ENCODE measurements around the gene ZNF789.

DNA sequence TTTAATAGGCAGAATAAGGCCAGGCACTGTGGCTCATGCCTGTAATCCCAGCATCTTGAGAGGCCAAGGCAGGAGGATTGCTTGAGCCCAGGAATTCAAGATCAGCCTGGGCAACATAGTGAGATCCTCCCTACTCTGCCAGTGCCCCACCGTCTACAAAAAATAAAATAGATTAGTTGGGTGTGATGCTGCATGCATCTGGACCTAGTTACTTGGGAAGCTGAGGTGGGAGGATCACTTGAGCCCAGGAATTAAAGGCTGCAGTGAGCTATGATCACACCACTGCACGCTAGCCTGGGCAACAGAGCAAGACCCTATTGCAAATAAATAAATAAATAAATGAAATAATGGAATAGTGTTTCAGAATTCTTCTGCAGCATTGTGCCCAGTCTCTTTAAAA lies 63.0 kb downstream of the ZNF789 start:
- no peak for TF ChIP-seq POLR2AphosphoS5 (IDR thresholded peaks at IDR 0.05; ENCODE audit: low read depth, low read length)
- TF ChIP-seq, protein P1, sequence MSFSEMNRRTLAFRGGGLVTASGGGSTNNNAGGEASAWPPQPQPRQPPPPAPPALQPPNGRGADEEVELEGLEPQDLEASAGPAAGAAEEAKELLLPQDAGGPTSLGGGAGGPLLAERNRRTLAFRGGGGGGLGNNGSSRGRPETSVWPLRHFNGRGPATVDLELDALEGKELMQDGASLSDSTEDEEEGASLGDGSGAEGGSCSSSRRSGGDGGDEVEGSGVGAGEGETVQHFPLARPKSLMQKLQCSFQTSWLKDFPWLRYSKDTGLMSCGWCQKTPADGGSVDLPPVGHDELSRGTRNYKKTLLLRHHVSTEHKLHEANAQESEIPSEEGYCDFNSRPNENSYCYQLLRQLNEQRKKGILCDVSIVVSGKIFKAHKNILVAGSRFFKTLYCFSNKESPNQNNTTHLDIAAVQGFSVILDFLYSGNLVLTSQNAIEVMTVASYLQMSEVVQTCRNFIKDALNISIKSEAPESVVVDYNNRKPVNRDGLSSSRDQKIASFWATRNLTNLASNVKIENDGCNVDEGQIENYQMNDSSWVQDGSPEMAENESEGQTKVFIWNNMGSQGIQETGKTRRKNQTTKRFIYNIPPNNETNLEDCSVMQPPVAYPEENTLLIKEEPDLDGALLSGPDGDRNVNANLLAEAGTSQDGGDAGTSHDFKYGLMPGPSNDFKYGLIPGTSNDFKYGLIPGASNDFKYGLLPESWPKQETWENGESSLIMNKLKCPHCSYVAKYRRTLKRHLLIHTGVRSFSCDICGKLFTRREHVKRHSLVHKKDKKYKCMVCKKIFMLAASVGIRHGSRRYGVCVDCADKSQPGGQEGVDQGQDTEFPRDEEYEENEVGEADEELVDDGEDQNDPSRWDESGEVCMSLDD (CRISPR knock-in tag; IDR thresholded peaks at IDR 0.05; ENCODE audit: borderline replicate concordance), result no peak
- TF ChIP-seq CHD2 (IDR thresholded peaks at IDR 0.05; ENCODE audit: low read depth, low read length), result no peak
- no peak for TF ChIP-seq EZH2 (conservative IDR thresholded peaks at IDR 0.05; ENCODE audit: low read depth, low read length)
- TF ChIP-seq POGZ (CRISPR knock-in tag; IDR thresholded peaks at IDR 0.05), result no peak
- TF ChIP-seq, protein P2, sequence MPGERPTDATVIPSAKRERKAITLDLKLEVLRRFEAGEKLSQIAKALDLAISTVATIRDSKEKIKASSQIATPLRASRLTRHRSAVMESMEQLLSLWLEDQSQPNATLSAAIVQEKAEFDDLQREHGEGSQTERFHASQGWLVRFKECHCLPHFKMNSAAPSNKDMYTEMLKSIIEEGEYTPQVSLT (CRISPR knock-in tag; IDR thresholded peaks at IDR 0.05; ENCODE audit: borderline replicate concordance, low read depth), result no peak
- no peak for TF ChIP-seq U2AF2 (IDR thresholded peaks at IDR 0.05; ENCODE audit: low read depth, low read length)
- TF ChIP-seq, protein P3, sequence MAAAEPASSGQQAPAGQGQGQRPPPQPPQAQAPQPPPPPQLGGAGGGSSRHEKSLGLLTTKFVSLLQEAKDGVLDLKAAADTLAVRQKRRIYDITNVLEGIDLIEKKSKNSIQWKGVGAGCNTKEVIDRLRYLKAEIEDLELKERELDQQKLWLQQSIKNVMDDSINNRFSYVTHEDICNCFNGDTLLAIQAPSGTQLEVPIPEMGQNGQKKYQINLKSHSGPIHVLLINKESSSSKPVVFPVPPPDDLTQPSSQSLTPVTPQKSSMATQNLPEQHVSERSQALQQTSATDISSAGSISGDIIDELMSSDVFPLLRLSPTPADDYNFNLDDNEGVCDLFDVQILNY (CRISPR knock-in tag; conservative IDR thresholded peaks at IDR 0.05), result no peak
- no peak for TF ChIP-seq NR2C2 (CRISPR knock-in tag; IDR thresholded peaks at IDR 0.05; ENCODE audit: borderline replicate concordance)
- no peak for TF ChIP-seq ZNF878 (CRISPR knock-in tag; IDR thresholded peaks at IDR 0.05)
- TF ChIP-seq, protein P4, sequence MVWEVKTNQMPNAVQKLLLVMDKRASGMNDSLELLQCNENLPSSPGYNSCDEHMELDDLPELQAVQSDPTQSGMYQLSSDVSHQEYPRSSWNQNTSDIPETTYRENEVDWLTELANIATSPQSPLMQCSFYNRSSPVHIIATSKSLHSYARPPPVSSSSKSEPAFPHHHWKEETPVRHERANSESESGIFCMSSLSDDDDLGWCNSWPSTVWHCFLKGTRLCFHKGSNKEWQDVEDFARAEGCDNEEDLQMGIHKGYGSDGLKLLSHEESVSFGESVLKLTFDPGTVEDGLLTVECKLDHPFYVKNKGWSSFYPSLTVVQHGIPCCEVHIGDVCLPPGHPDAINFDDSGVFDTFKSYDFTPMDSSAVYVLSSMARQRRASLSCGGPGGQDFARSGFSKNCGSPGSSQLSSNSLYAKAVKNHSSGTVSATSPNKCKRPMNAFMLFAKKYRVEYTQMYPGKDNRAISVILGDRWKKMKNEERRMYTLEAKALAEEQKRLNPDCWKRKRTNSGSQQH (CRISPR knock-in tag; IDR thresholded peaks at IDR 0.05; ENCODE audit: low read depth), result no peak
- no peak for TF ChIP-seq PCBP1 (IDR thresholded peaks at IDR 0.05; ENCODE audit: borderline replicate concordance, low read depth, low read length)

Data from HepG2 (cell line).